Measurements from ENCODE around the gene WDFY1.

DNA sequence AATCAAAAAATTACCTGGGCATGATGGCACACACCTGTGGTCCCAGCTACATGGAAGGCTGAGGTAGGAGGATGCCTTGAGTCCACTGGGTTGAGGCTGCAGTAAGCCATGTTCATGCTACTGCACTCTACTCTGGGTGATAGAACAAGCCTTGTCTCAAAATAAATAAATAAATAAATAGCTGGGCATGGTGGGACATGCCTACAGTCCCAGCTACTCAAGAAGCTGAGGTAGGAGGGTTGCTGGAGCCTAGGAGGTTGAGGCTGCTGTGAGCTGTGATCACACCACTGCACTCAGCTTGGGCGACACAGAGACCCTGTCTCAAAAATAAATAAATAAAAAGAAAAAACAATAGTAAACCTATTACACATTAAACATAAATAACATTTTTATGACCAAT is 110.7 kb downstream of the WDFY1 start:
- no peak for TF ChIP-seq CTCF (IDR thresholded peaks at IDR 0.05; ENCODE audit: insufficient read depth, low read depth, low read length)
- TF ChIP-seq EZH2 (IDR thresholded peaks at IDR 0.05; ENCODE audit: insufficient read depth, low read length), result no peak

Data from astrocyte (in vitro differentiated cells and primary cell).